GM12878 (cell line): ENCODE results near the gene TACR1. TPM values are rescaled to one million over a fixed set of nuclear protein-coding genes. Genes with fewer than 3 reads are reported as not detected.

Source experiments
- ATAC-seq: fragments of 200-7000 bp; cut with Tn5 transposase; 3 replicates; pipeline ENCODE4 v1.9.1; 2020; ENCODE audit warnings: mild to moderate bottlenecking, moderate library complexity
- BruUV-seq: library from RNA; stranded (reverse); fragments of 400-500 nt; replicated peaks from 2 replicates; lab custom pipeline; 2021; lab: Mats Ljungman, UMichigan
- CTCF ChIA-PET: fragments of 300-600 bp; sonication (Branson Sonifier 250); formaldehyde crosslinking; extraction: SDS; loops from one replicate; lab custom pipeline; 2021; ENCODE audit warnings: inconsistent platforms; lab: Yijun Ruan, JAX
- POLR2A ChIA-PET: fragments of 350-600 bp; formaldehyde crosslinking; extraction: SDS; loops from one replicate; lab custom pipeline; 2021; ENCODE audit warnings: inconsistent platforms; lab: Charles Lee
- RAD21 ChIA-PET: fragments of 300-600 bp; sonication (Branson Sonifier 250); formaldehyde crosslinking; loops from one replicate; lab custom pipeline; 2023; ENCODE audit warnings: antibody characterized with exemption; ENCODE audit not compliant: unreplicated experiment; lab: Charles Lee
- SMC1A ChIA-PET: fragments of 300-600 bp; sonication (Branson Sonifier 250); formaldehyde crosslinking; loops from one replicate; lab custom pipeline; 2023; ENCODE audit not compliant: unreplicated experiment, uncharacterized antibody; lab: Charles Lee
- DNase-seq: peaks from one replicate; pipeline ENCODE4 v3.0.0-alpha.2; 2011; ENCODE audit warnings: low read depth, low spot score
- FAIRE-seq: peaks from 3 replicates; lab custom pipeline; 2011; peaks lifted over from hg19 to GRCh38; lab: Jason Lieb, UNC
- H2AFZ ChIP-seq: 2 replicates; pipeline ENCODE4 v1.6.0; 2011; ENCODE audit warnings: low read depth, low read length, control low read depth; ENCODE audit not compliant: control insufficient read depth
- H3K27ac ChIP-seq: 2 replicates; pipeline ENCODE4 v1.5.1; 2011; ENCODE audit warnings: control low read depth; ENCODE audit not compliant: control insufficient read depth, insufficient read depth
- H3K27me3 ChIP-seq, 2 experiments: replicated peaks in 1 of 2; 2 replicates each; pipeline versions ENCODE4 v1.6.0 to v1.6.1; 2011; ENCODE audit warnings: low read length in 1 of 2; ENCODE audit not compliant: control insufficient read depth in 2 of 2, insufficient read depth in 2 of 2
- H3K36me3 ChIP-seq, 2 experiments: 2 replicates each; pipeline ENCODE4 v1.5.1; 2011; ENCODE audit warnings: low read length in 1 of 2; ENCODE audit not compliant: control insufficient read depth in 2 of 2, insufficient read depth in 2 of 2
- H3K4me1 ChIP-seq: 2 replicates; pipeline ENCODE4 v1.6.1; 2011; ENCODE audit warnings: mild to moderate bottlenecking, low read length, moderate library complexity, mixed read lengths; ENCODE audit not compliant: control insufficient read depth, insufficient read depth
- H3K4me2 ChIP-seq: 2 replicates; pipeline ENCODE4 v1.6.0; 2011; ENCODE audit warnings: control low read depth; ENCODE audit not compliant: control insufficient read depth, insufficient read depth
- H3K4me3 ChIP-seq: fragments of 200-600 bp; sonication (generic); 2 replicates; pipeline ENCODE4 v1.5.1; 2016
- H3K79me2 ChIP-seq: 2 replicates; pipeline ENCODE4 v1.6.0; 2011; ENCODE audit warnings: low read length; ENCODE audit not compliant: control insufficient read depth, insufficient read depth
- H3K9ac ChIP-seq: 2 replicates; pipeline ENCODE4 v1.8.0; 2011; ENCODE audit warnings: low read length, control low read depth, mixed read lengths; ENCODE audit not compliant: control insufficient read depth, insufficient read depth
- H3K9me3 ChIP-seq: replicated peaks from 3 replicates; pipeline ENCODE4 v1.5.1; 2011; ENCODE audit warnings: mild to moderate bottlenecking, low read length; ENCODE audit not compliant: control insufficient read depth, insufficient read depth
- H4K20me1 ChIP-seq: 2 replicates; pipeline ENCODE4 v1.6.0; 2011; ENCODE audit not compliant: control insufficient read depth, insufficient read depth
- BHLHE40 ChIP-seq, 2 experiments: fragments of 450-650 bp in 1 of 2; IDR thresholded peaks; 2 replicates each; pipeline ENCODE4 v1.6.1; 2011 to 2017; ENCODE audit warnings: low read depth in 2 of 2, borderline replicate concordance in 1 of 2, improper control_type of control experiment in 1 of 2, low read length in 1 of 2, mild to moderate bottlenecking in 1 of 2
- CBX5 ChIP-seq: sonication (generic); IDR thresholded peaks from 2 replicates; pipeline ENCODE4 v1.6.1; 2016; ENCODE audit warnings: low read depth, moderate library complexity, mild to moderate bottlenecking, inconsistent platforms
- HCFC1 ChIP-seq: fragments of 150-350 bp; IDR thresholded peaks from 2 replicates; pipeline ENCODE4 v1.6.1; 2014; ENCODE audit warnings: low read length
- SIX5 ChIP-seq: IDR thresholded peaks from 2 replicates; pipeline ENCODE4 v1.6.1; 2011; ENCODE audit warnings: mild to moderate bottlenecking, low read depth, low read length, moderate library complexity; ENCODE audit not compliant: severe bottlenecking
- WGBS: methylation state at CpG from one replicate; pipeline ENCODE4 v1.1.6; 2016; ENCODE audit warnings: low lambda C conversion rate; ENCODE audit not compliant: insufficient replicate concordance, insufficient coverage; ENCODE audit errors: missing lambda C conversion rate; 5-methylcytosine and 5-hydroxymethylcytosine counted together
- in situ Hi-C: fragments of 300-500 bp; cut with MboI; formaldehyde crosslinking; loops from 9 replicates; pipeline ENCODE4 v1.14.3; 2018; ENCODE audit warnings: mixed read lengths
- intact Hi-C: fragments of 100-400 bp; cut with micrococcal nuclease; formaldehyde crosslinking; loops from one replicate; pipeline ENCODE4 v1.14.2; 2022; ENCODE audit not compliant: unreplicated experiment
- polyA plus RNA-seq, 11 experiments: library from polyadenylated mRNA; depleted of rRNA in 4 of 11; unstranded in 6 of 11; stranded (reverse) in 5 of 11; fragments of >200 nt; fragmentation: Nextera tagmentation in 4 of 11; fragmentation: Illumina TruSeq in 1 of 11; extraction: Ambion mirVana in 4 of 11; extraction: Trizol in 1 of 11; gene quantifications; 1 replicate in 1 of 11; 2 replicates in 10 of 11; pipeline versions ENCODE4 v1.2.1 to v1.2.3, GENCODE V29; 2011 to 2016; ENCODE audit warnings: inconsistent platforms in 2 of 11, missing spikeins in 2 of 11, low read depth in 1 of 11
- total RNA-seq, 4 experiments: library from RNA; depleted of rRNA in 3 of 4; stranded (reverse); fragments of >200 nt in 3 of 4; fragmentation: Illumina TruSeq in 1 of 4; extraction: Trizol in 1 of 4; gene quantifications; 2 replicates each; pipeline versions ENCODE4 v1.2.1 to v1.2.3, GENCODE V29; 2013 to 2021

TACR1 gene
- total and polyA plus RNA-seq, 10 of the 15 experiments (the other 5 are each of a cell fraction or from before 2014, with no cell fraction given): 0.04 to 1.4 (median 0.15) TPM

DNA sequence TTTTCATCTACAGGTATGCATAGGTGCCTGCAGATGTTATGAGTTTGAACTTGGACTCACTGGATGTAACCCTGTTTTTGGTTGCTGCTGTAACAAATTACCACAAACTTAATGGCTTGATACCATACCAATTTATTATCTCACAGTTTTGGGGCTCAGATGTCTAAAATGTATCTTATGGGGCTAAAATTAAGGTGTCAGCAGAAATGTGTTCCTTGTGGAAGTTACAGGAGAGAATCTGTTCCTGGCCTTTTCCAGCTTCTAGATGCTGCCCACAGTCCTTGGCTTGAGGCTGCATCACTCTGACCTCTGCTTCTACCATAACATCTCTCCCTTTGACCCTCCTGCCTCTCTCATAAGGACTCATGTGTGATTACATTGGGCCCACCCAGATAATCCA, 193.3 kb downstream of the TACR1 start:
- no peak for TF ChIP-seq BHLHE40 (IDR thresholded peaks at IDR 0.05; ENCODE audit: borderline replicate concordance in 1 of 2, low read depth in 2 of 2, low read length in 1 of 2)
- BruUV-seq: no TSS peak
- CTCF ChIA-PET: no interaction called here
- POLR2A ChIA-PET: no interaction called here
- ATAC-seq: no peak
- no peak overlapping the region for H3K27ac ChIP-seq
- H3K36me3 ChIP-seq: no peaks in the 10 kb centered on the region
- H3K79me2 ChIP-seq: no peaks in the 10 kb centered on the region
- H3K4me2 ChIP-seq: no peak overlapping the region
- intact Hi-C loops: no loop called here
- H3K4me1 ChIP-seq: no peaks in the 10 kb centered on the region
- in situ Hi-C loops: no loop called here
- no peak overlapping the region for H3K4me3 ChIP-seq
- no peak overlapping the region for H3K9ac ChIP-seq
- H3K9me3 ChIP-seq: no peaks in the 10 kb centered on the region
- no peaks in the 10 kb centered on the region for H4K20me1 ChIP-seq
- H3K27me3 ChIP-seq: no peaks in the 10 kb centered on the region
- FAIRE-seq: peak; percentile 7
- no peak overlapping the region for H2AFZ ChIP-seq
- SMC1A ChIA-PET: interaction anchor here (0.6 kb wide), 1 partner anchor 196 kb away, joined by 3 read pairs; no protein-coding TSS in a partner anchor
- RAD21 ChIA-PET: no interaction called here
- DNase-seq: no peak

DNA sequence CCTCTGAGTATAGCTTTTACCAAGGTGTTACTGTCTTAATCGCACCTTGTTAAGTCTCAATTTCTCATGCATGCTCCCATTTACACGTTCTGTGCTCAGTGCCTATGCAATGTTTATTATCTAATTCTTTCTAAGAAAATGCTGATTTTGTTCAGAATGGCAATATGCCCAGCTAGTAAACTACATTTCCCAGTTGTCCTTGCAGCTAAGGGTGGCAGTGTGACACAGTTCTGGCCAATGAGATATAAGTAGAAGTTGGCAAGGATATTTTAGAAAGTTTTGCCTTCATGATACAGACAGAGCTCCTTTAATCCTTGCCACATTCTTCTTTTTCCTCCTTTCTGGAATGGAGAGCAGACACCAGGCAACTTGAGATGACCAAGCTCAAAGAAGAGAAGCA, 195.5 kb downstream of the TACR1 start:
- 50% methylated on average over 2 of the region's 2 CpGs for WGBS
- DNase-seq: no peak
- POLR2A ChIA-PET: no interaction called here
- TF ChIP-seq HCFC1: peak; percentile 37; the same call in 1 of the 2 replicates
- peak; percentile 45 for TF ChIP-seq SIX5
- no peak for TF ChIP-seq CBX5
- TF ChIP-seq, all 136 proteins: peak for 2
- no peaks in the 10 kb centered on the region for H3K36me3 ChIP-seq
- H3K27ac ChIP-seq: no peak overlapping the region
- no peaks in the 10 kb centered on the region for H4K20me1 ChIP-seq
- ChIA-PET CTCF (no interaction called here), SMC1A (interaction anchor here (0.8 to 1.3 kb wide), 7 partner anchors 13 to 85 kb away, joined by 3 to 5 read pairs (median 3); no protein-coding TSS in a partner anchor), RAD21 (no interaction called here)
- H3K27me3 ChIP-seq: no peaks in the 10 kb centered on the region
- H2AFZ ChIP-seq: no peak overlapping the region; the same call in 1 of the 2 replicates
- FAIRE-seq (no peak), ATAC-seq (0 out of 3 replicates have a peak, but pooled peaks have one; percentile 38)
- no TSS peak for BruUV-seq
- no peak overlapping the region for H3K4me2 ChIP-seq
- no peak overlapping the region for H3K4me3 ChIP-seq
- H3K9me3 ChIP-seq: no peaks in the 10 kb centered on the region
- H3K9ac ChIP-seq: no peak overlapping the region
- no peaks in the 10 kb centered on the region for H3K4me1 ChIP-seq
- no peaks in the 10 kb centered on the region for H3K79me2 ChIP-seq
- intact Hi-C loops: no loop called here
- in situ Hi-C loops: no loop called here
